Ascending aorta (tissue), 2 donors: ENCODE measurements around the gene PANX2. TPM values are rescaled to one million over a fixed set of nuclear protein-coding genes. Genes with fewer than 3 reads are reported as not detected.

Experiments
- DNase-seq, 2 donors: peaks; one replicate each; pipeline ENCODE4 v3.0.0-alpha.2; 2019; ENCODE audit warnings: low spot score in 2 of 2
- H3K27ac ChIP-seq, 2 donors: fragments of 200-600 bp; sonication (generic); one replicate each; pipeline ENCODE4 v1.5.1; 2016 to 2017; ENCODE audit warnings: mild to moderate bottlenecking in 1 of 2
- H3K27me3 ChIP-seq: fragments of 200-600 bp; sonication (generic); one replicate; pipeline ENCODE4 v1.5.1; 2017
- H3K36me3 ChIP-seq, 2 donors: fragments of 200-600 bp; sonication (generic); one replicate each; pipeline ENCODE4 v1.5.1; 2016
- H3K4me1 ChIP-seq, 2 donors: fragments of 200-600 bp; sonication (generic); one replicate each; pipeline ENCODE4 v1.5.1; 2016 to 2017; ENCODE audit warnings: mild to moderate bottlenecking in 1 of 2
- H3K4me3 ChIP-seq, 2 donors: fragments of 200-600 bp; sonication (generic); one replicate each; pipeline ENCODE4 v1.5.1; 2016 to 2017; ENCODE audit warnings: mild to moderate bottlenecking in 1 of 2
- H3K9me3 ChIP-seq, 2 donors: fragments of 200-600 bp; sonication (generic); one replicate each; pipeline ENCODE4 v1.5.1; 2016
- CTCF ChIP-seq, 3 experiments: fragments of 200-600 bp in 2 of 3; fragments of 450-650 bp in 1 of 3; sonication (generic) in 2 of 3; IDR thresholded peaks; one replicate each; pipeline ENCODE4 v1.5.1; 2016 to 2019; ENCODE audit warnings: antibody characterized with exemption in 3 of 3, mild to moderate bottlenecking in 1 of 3, moderate library complexity in 1 of 3
- intact Hi-C: fragments of 100-400 bp; cut with DNase I; formaldehyde crosslinking; loops from one replicate; pipeline ENCODE4 v1.15.1; 2023
- total RNA-seq: library from RNA; depleted of rRNA; stranded (reverse); fragments of >200 nt; gene quantifications from one replicate; pipeline ENCODE4 v1.1.0, GENCODE V29; 2016

Gene PANX2
- total RNA-seq, 1 donor from 2014 or later: 0.32 TPM

- Histone ChIP-seq H3K36me3 (peaks cover 49 to 81% of the 10 kb centered on the region in 2 donors), H3K4me1 (no peaks in the 10 kb centered on the region), H3K27ac (no peak overlapping the region), H3K27me3 (no peaks in the 10 kb centered on the region), H3K4me3 (no peak overlapping the region), H3K9me3 (no peaks in the 10 kb centered on the region)
- intact Hi-C loops: no loop called here
- TF ChIP-seq CTCF (IDR thresholded peaks at IDR 0.05): no peak
- no peak for DNase-seq
These were observed 40.6 kb downstream of the PANX2 start for GRCh38 chr22:50211147-50211546.

- no peak for TF ChIP-seq CTCF (IDR thresholded peaks at IDR 0.05)
- intact Hi-C loops: no loop called here
- H3K4me1 ChIP-seq: no peaks in the 10 kb centered on the region
- no peak for DNase-seq
- peaks cover 52 to 83% of the 10 kb centered on the region in 2 donors for H3K36me3 ChIP-seq
- no peaks in the 10 kb centered on the region for H3K9me3 ChIP-seq
- H3K27me3 ChIP-seq: no peaks in the 10 kb centered on the region
- no peak overlapping the region for H3K4me3 ChIP-seq
- H3K27ac ChIP-seq: no peak overlapping the region
These were observed 42.7 kb downstream of the PANX2 start for GRCh38 chr22:50213263-50213662.

- Histone ChIP-seq H3K4me1 (no peaks in the 10 kb centered on the region), H3K4me3 (no peak overlapping the region), H3K27me3 (no peaks in the 10 kb centered on the region), H3K9me3 (no peaks in the 10 kb centered on the region), H3K27ac (no peak overlapping the region), H3K36me3 (peaks cover 56 to 83% of the 10 kb centered on the region in 2 donors)
- intact Hi-C loops: no loop called here
- TF ChIP-seq CTCF (IDR thresholded peaks at IDR 0.05): no peak
- no peak for DNase-seq
These were observed 44.9 kb downstream of the PANX2 start for GRCh38 chr22:50215297-50216054.

GRCh38 chr22:50216055-50216683 lies 45.6 kb downstream of the PANX2 start:
- Histone ChIP-seq H3K9me3 (no peaks in the 10 kb centered on the region), H3K4me3 (no peak overlapping the region), H3K27me3 (no peaks in the 10 kb centered on the region), H3K36me3 (peaks cover 56 to 83% of the 10 kb centered on the region in 2 donors), H3K4me1 (no peaks in the 10 kb centered on the region), H3K27ac (no peak overlapping the region)
- intact Hi-C loops: no loop called here
- no peak for TF ChIP-seq CTCF (IDR thresholded peaks at IDR 0.05)
- DNase-seq: no peak

GRCh38 chr22:50216684-50217520 lies 46.4 kb downstream of the PANX2 start:
- no peak for DNase-seq
- H3K36me3 ChIP-seq: peaks cover 61 to 84% of the 10 kb centered on the region in 2 donors
- no peak for TF ChIP-seq CTCF (IDR thresholded peaks at IDR 0.05)

More at GRCh38 chr22:50216684-50217520, 46.4 kb downstream of the PANX2 start:
- H3K4me3 ChIP-seq: no peak overlapping the region
- H3K9me3 ChIP-seq: no peaks in the 10 kb centered on the region
- no peak overlapping the region for H3K27ac ChIP-seq
- H3K27me3 ChIP-seq: no peaks in the 10 kb centered on the region
- no peaks in the 10 kb centered on the region for H3K4me1 ChIP-seq
- intact Hi-C loops: no loop called here
